Liver (tissue), 9 donors: ENCODE data around the gene IQCC. TPM values are rescaled to one million over a fixed set of nuclear protein-coding genes. Genes with fewer than 3 reads are reported as not detected.

ENCODE experiments used
- DNase-seq: peaks from one replicate; pipeline ENCODE4 v3.0.0-alpha.2; 2017; ENCODE audit warnings: low spot score
- H3K27ac ChIP-seq, 2 donors: one replicate each; pipeline ENCODE4 v1.7.0; 2013; ENCODE audit warnings: inconsistent platforms in 2 of 2, low read length in 2 of 2, control low read depth in 1 of 2, low read depth in 1 of 2, mild to moderate bottlenecking in 1 of 2
- H3K27me3 ChIP-seq, 4 donors: one replicate each; pipeline versions ENCODE4 v1.6.1 to v1.7.0; 2013; ENCODE audit warnings: low read length in 3 of 4, inconsistent platforms in 1 of 4, mild to moderate bottlenecking in 1 of 4, moderate library complexity in 1 of 4; ENCODE audit not compliant: control insufficient read depth in 4 of 4, insufficient read depth in 4 of 4
- H3K36me3 ChIP-seq, 4 donors: one replicate each; pipeline versions ENCODE4 v1.6.1 to v1.7.0; 2013; ENCODE audit warnings: low read length in 3 of 4, mild to moderate bottlenecking in 3 of 4, low read depth in 1 of 4, moderate library complexity in 1 of 4; ENCODE audit not compliant: control insufficient read depth in 4 of 4, insufficient read depth in 3 of 4
- H3K4me1 ChIP-seq, 4 donors: one replicate each; pipeline versions ENCODE4 v1.6.1 to v1.7.0; 2013; ENCODE audit warnings: low read length in 3 of 4, mild to moderate bottlenecking in 3 of 4, moderate library complexity in 1 of 4; ENCODE audit not compliant: control insufficient read depth in 4 of 4, insufficient read depth in 4 of 4
- H3K4me3 ChIP-seq, 3 donors: one replicate each; pipeline versions ENCODE4 v1.6.1 to v1.7.0; 2013; ENCODE audit warnings: low read length in 3 of 3, control low read depth in 1 of 3, low read depth in 1 of 3, mild to moderate bottlenecking in 1 of 3
- H3K9ac ChIP-seq, 2 donors: one replicate each; pipeline ENCODE4 v1.7.0; 2013; ENCODE audit warnings: low read length in 2 of 2, mild to moderate bottlenecking in 2 of 2, moderate library complexity in 2 of 2, control low read depth in 1 of 2, low read depth in 1 of 2
- H3K9me3 ChIP-seq, 4 donors: one replicate each; pipeline versions ENCODE4 v1.6.1 to v1.7.0; 2013; ENCODE audit warnings: low read length in 3 of 4; ENCODE audit not compliant: control insufficient read depth in 4 of 4
- ATF3 ChIP-seq: IDR thresholded peaks from 2 replicates; pipeline ENCODE4 v1.6.1; 2016; ENCODE audit warnings: antibody characterized with exemption
- CTCF ChIP-seq: fragments of 150-350 bp; IDR thresholded peaks from 2 replicates; pipeline ENCODE4 v1.5.1; 2017; ENCODE audit warnings: improper control_type of control experiment, low read depth, low read length; ENCODE audit not compliant: missing input control
- EGR1 ChIP-seq, 2 donors: IDR thresholded peaks; 2 replicates each; pipeline ENCODE4 v1.6.1; 2016 to 2018; ENCODE audit warnings: antibody characterized with exemption in 2 of 2, low read depth in 2 of 2
- FOXA1 ChIP-seq: IDR thresholded peaks from 2 replicates; pipeline ENCODE4 v1.6.1; 2016; ENCODE audit warnings: antibody characterized with exemption
- FOXA2 ChIP-seq: IDR thresholded peaks from 2 replicates; pipeline ENCODE4 v1.6.1; 2016; ENCODE audit warnings: antibody characterized with exemption
- HNF4A ChIP-seq, 2 donors: conservative IDR thresholded peaks; 2 replicates each; pipeline ENCODE4 v1.6.1; 2016; ENCODE audit warnings: antibody characterized with exemption in 2 of 2, mild to moderate bottlenecking in 2 of 2
- HNF4G ChIP-seq: IDR thresholded peaks from 2 replicates; pipeline ENCODE4 v1.6.1; 2016; ENCODE audit warnings: antibody characterized with exemption
- JUND ChIP-seq, 2 donors: IDR thresholded peaks; 2 replicates each; pipeline ENCODE4 v1.6.1; 2016; ENCODE audit warnings: antibody characterized with exemption in 2 of 2
- MAX ChIP-seq: IDR thresholded peaks from 2 replicates; pipeline ENCODE4 v1.6.1; 2016; ENCODE audit warnings: antibody characterized with exemption
- RAD21 ChIP-seq, 2 donors: IDR thresholded peaks; 2 replicates each; pipeline ENCODE4 v1.6.1; 2016; ENCODE audit warnings: antibody characterized with exemption in 2 of 2, mild to moderate bottlenecking in 2 of 2
- REST ChIP-seq: IDR thresholded peaks from 2 replicates; pipeline ENCODE4 v1.6.1; 2016; ENCODE audit warnings: antibody characterized with exemption, mild to moderate bottlenecking
- SP1 ChIP-seq: IDR thresholded peaks from 2 replicates; pipeline ENCODE4 v1.6.1; 2018; ENCODE audit warnings: antibody characterized with exemption, mild to moderate bottlenecking
- TAF1 ChIP-seq: conservative IDR thresholded peaks from 2 replicates; pipeline ENCODE4 v1.6.1; 2016; ENCODE audit warnings: antibody characterized with exemption, mild to moderate bottlenecking
- YY1 ChIP-seq: IDR thresholded peaks from 2 replicates; pipeline ENCODE4 v1.6.1; 2016; ENCODE audit warnings: antibody characterized with exemption, mild to moderate bottlenecking
- ZBTB33 ChIP-seq: IDR thresholded peaks from 2 replicates; pipeline ENCODE4 v1.6.1; 2016; ENCODE audit warnings: antibody characterized with exemption
- WGBS: extraction: QIAGEN DNeasy Blood & Tissue Kit; methylation state at CpG from one replicate; pipeline ENCODE4 v1.1.7; 2013; 5-methylcytosine and 5-hydroxymethylcytosine counted together
- polyA plus RNA-seq, 2 donors: library from polyadenylated mRNA; stranded (reverse) in 1 of 2; unstranded in 1 of 2; fragments of 200-250 nt in 1 of 2; fragments of >200 nt in 1 of 2; fragmentation: Nextera tagmentation in 1 of 2; extraction: Ambion mirVana in 1 of 2; gene quantifications; one replicate each; pipeline versions ENCODE4 v1.2.1 to v1.2.3, GENCODE V29; 2013 to 2015
- total RNA-seq, 2 donors: library from RNA; depleted of rRNA; stranded (reverse); fragments of >200 nt; gene quantifications; one replicate each; pipeline ENCODE4 v1.2.3, GENCODE V29; 2014
- donor health status: healthy.
- donor health status: healthy.
- donor health status: healthy.
- donor health status: healthy.
- donor health status: healthy.

The IQCC gene
- total and polyA plus RNA-seq, 4 donors, result 0.42 to 2.3 (median 0.61) TPM

GRCh38 chr1:32184650-32185049 is 20.8 kb upstream of the IQCC start:
- no peaks in the 10 kb centered on the region for H3K27me3 ChIP-seq
- DNase-seq, result no peak
- no peak for TF ChIP-seq HNF4A (conservative IDR thresholded peaks at IDR 0.05)
- no peak for TF ChIP-seq CTCF
- TF ChIP-seq EGR1 (IDR thresholded peaks at IDR 0.05; ENCODE audit: low read depth in 2 of 2), result no peak
- TF ChIP-seq FOXA2, result no peak
- no peak for TF ChIP-seq FOXA1
- no peak for TF ChIP-seq HNF4G
- TF ChIP-seq JUND (IDR thresholded peaks at IDR 0.05), result no peak
- TF ChIP-seq ZBTB33, result no peak
- no peak for TF ChIP-seq MAX
- TF ChIP-seq YY1, result no peak
- peaks cover 8 to 21% (median 12%) of the 10 kb centered on the region in 4 donors for H3K4me1 ChIP-seq
- H3K27ac ChIP-seq, result no peak overlapping the region
- no peak overlapping the region for H3K9ac ChIP-seq
- H3K36me3 ChIP-seq, result peaks cover 8 to 48% (median 41%) of the 10 kb centered on the region in 4 donors
- no peaks in the 10 kb centered on the region for H3K9me3 ChIP-seq
- H3K4me3 ChIP-seq, result no peak overlapping the region

DNA sequence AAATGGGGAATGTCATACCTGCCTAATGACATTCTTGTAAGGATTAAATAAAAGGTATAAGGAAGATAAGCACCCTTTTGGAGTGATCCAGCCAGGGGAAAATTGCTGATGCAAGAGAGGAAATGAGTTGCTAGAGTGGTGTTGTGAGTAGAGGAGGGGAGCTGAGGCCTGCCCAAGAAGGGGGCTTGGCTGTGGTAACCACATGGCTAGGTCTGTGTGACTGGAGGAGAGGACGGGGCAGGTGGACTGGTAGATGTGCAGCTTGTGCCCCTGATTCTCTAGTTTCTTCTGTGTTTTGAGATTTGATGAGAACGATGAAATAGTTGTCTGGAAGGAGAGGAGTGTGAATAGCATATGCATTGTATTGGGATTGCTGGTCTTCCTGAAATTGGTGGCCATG is 19.4 kb upstream of the IQCC start:
- TF ChIP-seq ATF3, result no peak
- no peak for TF ChIP-seq SP1
- TF ChIP-seq YY1, result no peak
- TF ChIP-seq RAD21 (IDR thresholded peaks at IDR 0.05), result no peak
- no peak for TF ChIP-seq FOXA1
- TF ChIP-seq TAF1, result no peak
- TF ChIP-seq REST, result no peak
- TF ChIP-seq EGR1 (IDR thresholded peaks at IDR 0.05; ENCODE audit: low read depth in 2 of 2), result no peak
- no peak for TF ChIP-seq JUND (IDR thresholded peaks at IDR 0.05)
- no peak for TF ChIP-seq HNF4A (conservative IDR thresholded peaks at IDR 0.05)
- WGBS, result 92% methylated on average over 2 of the region's 2 CpGs
- H3K36me3 ChIP-seq, result peaks cover 17 to 60% (median 53%) of the 10 kb centered on the region in 4 donors
- no peak overlapping the region for H3K27ac ChIP-seq
- DNase-seq, result no peak
- no peaks in the 10 kb centered on the region for H3K9me3 ChIP-seq
- peaks cover 4 to 14% (median 7%) of the 10 kb centered on the region in 4 donors for H3K4me1 ChIP-seq
- H3K27me3 ChIP-seq, result no peaks in the 10 kb centered on the region
- no peak overlapping the region for H3K4me3 ChIP-seq
- H3K9ac ChIP-seq, result no peak overlapping the region
